IPS DF 19.7 (cell line): Measurements from ENCODE around the gene KRTAP3-3.

Experiments used
- DNase-seq: peaks from one replicate; pipeline ENCODE4 v3.0.0-alpha.2; 2013; ENCODE audit warnings: low read depth, low spot score

The KRTAP3-3 gene

GRCh38 chr17:40958086-40958953 is 35.6 kb downstream of the KRTAP3-3 start:
- DNase-seq: no peak

GRCh38 chr17:40956401-40957254 is 37.3 kb downstream of the KRTAP3-3 start:
- DNase-seq: no peak

GRCh38 chr17:40953881-40954280 is 40.1 kb downstream of the KRTAP3-3 start:
- DNase-seq: no peak

GRCh38 chr17:40952661-40953060 is 41.3 kb downstream of the KRTAP3-3 start:
- DNase-seq: no peak

GRCh38 chr17:40952154-40952553 is 41.8 kb downstream of the KRTAP3-3 start:
- no peak for DNase-seq

DNA sequence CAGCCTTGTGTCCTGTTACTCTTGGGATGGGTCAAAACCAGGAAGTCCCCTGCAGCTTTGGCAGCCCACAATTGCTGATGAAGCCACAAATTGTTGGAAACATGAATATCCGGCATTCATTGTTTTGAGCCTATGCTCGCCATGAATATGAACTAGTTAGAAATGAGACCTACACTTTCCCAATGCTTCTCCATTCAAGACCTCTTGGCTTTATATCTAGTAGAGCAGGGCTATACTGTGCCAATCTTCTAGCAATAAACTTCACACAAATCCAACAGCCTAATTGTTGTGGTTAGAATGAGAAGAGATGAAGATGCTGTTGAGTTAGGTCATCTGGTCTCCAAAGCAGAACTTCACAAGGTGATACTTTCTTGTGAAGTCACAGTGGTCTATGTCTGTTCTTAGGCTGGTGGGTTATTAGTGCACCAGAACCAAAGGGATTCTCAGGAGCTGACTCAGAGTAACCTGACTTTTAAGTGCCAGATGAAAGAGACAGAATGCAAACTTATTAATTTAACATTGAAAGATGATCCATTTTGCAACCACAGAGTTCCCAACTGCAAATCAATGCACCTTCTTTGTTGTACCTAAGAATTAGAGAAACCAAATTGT is 42.8 kb downstream of the KRTAP3-3 start:
- no peak for DNase-seq

DNA sequence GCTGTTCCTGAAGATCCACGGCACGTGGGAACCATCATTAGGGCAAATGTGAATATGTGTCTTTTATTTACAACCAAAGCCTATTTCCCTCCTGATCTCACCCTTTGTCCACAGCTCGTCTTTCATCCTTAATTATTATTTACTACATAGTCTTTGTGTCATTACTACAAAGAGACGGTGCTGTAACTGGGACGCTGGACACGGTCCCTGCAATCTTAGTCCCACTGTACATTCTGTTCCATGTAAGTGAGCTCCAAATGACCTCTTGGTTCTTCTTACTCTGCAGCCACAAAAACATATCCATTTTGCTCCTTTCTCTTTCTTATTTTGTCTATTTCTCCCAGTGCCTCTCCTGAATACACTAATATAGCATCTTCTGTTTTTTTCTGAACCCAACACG is 43.8 kb downstream of the KRTAP3-3 start:
- DNase-seq: no peak

DNA sequence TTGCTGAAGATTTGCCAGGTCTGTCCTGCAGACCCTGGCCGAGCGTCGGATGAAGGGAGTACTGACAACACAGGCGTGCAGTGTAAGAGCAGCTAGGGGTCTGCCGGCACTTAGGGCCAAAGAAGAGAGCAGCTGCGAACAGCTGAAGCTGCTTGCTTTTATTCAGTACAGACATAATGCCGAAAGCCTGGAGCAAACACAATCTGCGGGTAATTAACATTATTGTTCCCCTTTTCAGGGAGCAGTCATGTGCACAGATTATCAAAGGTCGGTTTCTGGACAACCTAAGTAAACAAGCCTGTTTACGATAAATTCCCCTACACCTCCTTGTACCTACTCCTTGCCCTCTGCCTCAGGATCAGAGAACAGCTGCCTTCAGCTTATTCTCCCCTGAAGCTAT is 44.5 kb downstream of the KRTAP3-3 start:
- no peak for DNase-seq

- DNase-seq: no peak
These were observed 46.0 kb downstream of the KRTAP3-3 start for GRCh38 chr17:40947929-40948328.

DNA sequence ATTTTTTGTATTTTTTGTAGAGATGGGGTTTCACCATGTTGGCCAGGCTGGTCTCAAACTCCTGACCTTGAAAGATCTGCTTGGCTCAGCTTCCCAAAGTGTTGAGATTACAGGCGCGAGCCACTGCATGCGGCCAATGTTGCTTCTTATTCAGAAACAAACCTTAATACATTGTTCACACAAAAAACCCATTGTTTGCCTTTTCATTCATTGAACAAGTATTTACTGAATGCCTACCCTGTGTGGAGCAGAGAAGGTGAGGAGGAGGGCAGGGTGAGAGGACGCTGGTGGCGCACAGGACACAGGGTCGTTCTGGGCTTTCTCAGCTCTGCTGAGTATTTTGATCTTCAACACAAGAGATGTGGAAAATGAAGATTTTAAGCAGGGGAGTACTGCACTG is 48.5 kb downstream of the KRTAP3-3 start:
- no peak for DNase-seq

DNA sequence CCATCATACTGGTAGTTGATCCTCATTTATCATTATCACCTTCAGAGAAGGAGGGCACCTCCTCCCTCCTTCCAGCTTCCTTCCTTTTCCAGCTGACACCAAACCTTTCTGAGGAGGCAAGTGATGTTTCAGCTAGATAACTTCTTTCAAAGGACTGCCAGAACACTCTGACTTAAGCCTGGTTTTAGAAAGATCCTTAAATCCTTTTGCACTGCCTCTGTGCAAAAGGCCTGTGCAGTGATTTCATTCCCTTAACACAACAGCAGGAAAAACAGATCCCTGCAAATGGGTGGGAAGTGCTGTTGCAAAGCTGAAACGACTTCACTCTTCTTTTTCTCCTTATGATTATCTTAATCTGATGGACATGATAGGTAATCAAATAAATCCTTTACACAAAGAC is 49.4 kb downstream of the KRTAP3-3 start:
- DNase-seq: no peak
